NCI-H187 (cell line): ENCODE measurements around the gene AMFR.
"Not testable (repeated sequence)": the region's sequence is repeated elsewhere in the genome, so short reads cannot be mapped to it uniquely, and the experiment has no call there.

Experiments
- DNase-seq, 2 experiments: peaks; one replicate each; lab custom pipeline; 2025; lab: John Stamatoyannopoulos, UW

Gene AMFR

GRCh38 chr16:56423584-56424403 is 1.6 kb downstream of the AMFR start:
- no peak for DNase-seq

DNA sequence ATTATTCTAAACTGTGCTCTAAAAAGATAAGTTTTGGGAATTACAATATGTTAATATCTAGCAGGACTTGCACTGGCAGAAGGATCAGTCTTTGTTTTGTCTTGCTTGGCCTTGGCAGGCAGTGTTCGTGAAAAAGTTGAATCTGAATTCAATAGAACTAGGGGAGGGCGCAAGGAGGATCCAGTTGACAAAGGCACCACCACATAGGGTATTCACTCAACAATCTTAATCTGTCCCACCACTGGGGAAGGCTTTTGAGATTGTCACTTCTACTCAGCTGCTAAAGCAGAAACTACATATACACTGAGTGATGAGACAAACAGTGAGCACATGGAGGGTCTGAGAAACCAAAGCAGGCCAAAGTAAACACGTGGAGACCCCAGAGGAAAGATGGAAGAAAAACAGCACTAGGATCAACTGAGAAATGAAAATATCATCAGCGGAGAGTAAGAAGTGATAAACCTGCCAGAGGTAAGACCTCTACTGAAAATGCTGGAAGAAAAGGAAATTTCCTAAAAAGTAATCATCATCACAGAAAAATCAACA is 2.4 kb downstream of the AMFR start:
- no peak for DNase-seq

DNA sequence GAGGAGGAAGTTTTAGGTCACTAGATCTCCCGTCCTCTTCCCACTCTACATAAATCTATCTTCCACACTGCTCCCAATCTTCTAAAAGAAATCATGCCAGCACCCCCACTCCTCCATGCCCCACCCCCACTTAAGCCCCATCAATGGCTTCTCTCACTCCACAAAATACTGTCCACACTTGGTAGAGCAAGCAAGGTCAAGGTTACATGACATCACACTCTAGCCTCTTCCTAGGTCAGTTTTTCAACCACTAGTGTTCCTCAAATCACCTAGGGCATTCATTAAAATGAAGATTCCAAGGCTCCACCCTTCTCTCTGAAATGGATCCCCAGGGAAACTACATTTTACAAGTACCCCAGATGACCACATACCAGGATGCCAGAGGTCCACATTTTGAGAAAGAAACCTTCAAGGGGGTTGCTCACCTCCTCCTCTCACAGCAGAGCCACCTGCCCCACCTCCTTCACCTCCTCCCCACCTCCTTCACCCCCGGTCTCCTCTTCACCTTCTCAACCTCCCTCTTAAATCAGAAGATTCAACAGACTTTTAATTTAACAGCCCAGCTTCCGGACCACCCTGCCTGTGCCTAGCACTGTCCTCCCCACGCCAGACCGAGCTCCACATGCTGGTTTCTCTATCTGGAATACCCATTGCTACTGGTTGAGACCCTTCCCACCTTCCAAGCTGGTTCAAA is 3.2 kb downstream of the AMFR start:
- DNase-seq, result no peak

DNA sequence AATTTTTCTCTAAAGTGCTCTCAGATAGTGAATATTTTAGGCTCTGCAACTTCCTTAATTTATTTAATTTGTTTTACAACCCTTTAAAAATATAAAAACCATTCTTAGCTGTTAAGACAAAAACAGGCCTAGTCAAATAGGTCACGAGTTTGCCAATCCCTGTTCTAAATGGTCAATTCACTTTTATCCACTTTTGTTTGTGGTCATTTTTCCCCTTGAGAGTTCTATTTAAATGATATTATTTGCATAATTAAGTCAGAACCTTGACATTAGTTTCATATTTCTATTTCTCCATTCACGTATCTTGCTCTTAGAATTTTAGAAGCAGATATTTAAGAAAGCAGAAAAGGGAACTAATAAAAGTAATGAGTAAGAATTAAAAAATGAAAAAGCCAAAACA is 4.0 kb downstream of the AMFR start:
- DNase-seq, result no peak

DNA sequence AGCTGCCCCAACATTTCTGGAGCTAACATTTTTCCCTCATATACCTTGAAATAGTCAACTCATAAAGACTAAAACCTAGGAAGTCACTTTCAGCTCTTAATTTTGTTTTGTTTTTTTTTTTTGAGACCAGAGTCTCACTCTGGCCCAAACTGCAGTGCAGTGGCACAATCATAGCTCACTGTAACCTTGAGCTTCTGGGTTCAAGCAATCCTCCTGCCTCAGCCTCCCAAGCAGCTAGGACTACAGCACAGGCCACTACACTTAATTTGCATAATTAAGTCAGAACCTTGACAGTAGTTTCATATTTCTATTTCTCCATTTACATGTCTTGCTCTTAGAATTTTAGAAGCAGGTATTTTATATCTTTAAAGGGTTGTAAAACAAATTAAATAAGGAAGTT is 4.7 kb downstream of the AMFR start:
- DNase-seq, result no peak

DNA sequence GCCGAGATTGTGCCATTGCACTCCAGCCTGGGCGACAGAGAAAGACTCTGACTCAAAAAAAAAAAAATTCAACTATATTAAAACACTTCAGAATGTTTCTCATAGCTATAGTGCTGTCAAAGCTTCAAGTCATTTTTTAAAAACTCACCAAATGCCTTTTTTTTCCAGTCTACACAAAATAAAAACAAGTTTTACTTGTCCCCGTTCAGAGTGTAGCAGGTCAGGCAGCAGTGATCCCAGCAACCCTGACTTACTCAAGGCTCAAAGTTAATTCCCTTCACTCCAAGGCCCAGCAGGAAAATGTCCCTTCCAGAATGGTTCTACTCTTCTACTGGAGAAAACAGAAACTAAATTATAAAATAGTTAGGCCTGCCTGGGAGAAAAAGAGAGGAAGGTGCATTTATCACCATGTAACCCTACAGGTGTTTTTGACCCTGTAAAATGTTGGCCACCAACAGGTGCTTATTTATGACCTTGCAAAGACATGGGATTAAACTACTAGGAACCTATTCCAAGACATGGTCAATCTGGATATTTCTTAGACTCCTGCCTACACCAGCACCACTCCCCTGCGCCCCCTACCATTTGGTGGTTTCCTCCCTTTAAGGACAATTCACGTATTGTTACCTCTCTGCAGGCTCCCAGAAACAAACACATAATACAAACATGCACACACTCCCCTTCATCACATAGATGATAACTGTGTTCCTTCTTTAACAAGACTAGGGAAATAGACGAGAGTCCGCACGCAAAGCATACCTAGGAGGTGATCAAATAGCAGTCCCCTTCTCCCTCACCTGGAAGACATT is 5.4 kb downstream of the AMFR start:
- DNase-seq, result no peak

DNA sequence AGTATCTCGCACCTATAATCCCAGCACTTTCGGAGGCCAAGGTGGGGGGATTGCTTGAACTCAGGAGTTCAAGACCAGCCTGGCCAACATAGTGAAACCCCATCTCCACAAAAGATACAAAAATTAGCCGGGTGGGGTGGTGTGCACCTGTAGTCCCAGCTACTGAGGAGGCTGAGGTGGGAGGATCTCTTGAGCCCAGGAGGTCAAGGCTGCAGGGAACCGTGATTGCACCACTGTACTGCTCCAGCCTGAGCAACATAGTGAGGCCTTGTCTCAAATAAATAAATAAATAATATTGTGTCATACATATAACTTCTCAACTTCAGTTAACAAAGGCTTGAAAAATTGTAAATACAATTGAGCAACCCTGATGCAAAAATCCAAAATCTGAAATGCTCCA is 8.2 kb downstream of the AMFR start:
- no peak for DNase-seq

- DNase-seq, result no peak
Measured at GRCh38 chr16:56415875-56416274, 9.5 kb downstream of the AMFR start.

- DNase-seq, result no peak
Measured at GRCh38 chr16:56414366-56414765, 11.0 kb downstream of the AMFR start.

DNA sequence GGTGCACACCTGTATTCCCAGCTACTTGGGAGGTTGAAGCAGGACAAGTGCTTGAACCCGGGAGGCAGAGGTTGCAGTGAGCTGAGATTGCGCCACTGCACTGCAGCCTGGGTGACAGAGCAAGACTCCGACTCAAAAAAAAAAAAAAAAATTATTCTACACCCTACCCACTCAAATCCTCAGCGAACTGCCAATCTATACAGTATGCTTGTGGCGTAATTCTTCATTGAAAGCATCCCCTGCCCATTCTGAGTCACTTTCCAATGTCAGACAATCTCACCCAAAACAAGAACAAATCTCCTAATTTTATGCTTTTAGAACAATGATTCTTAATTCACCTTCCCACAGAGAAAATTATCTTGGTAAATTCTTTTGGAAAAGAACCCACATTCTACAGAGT is 12.0 kb downstream of the AMFR start:
- no peak for DNase-seq

DNA sequence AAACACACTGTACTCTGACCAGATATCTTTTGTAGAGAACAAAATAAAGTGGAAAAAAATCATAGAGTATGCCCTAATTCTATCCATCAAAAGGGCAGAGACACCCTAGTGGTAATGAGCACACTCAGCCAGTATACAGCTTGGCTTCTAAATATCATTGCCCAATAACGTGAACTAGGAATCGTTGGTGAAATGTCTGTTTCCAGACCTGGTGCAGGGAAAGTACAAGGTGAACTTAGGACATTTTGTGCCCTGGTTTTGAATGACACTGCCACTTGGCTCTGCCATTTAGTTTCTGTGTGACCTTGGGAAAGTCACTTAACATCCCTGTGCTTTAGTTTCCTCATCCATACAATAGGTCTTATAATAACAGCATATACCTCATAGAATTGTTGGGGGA is 13.7 kb downstream of the AMFR start:
- DNase-seq, result no peak

DNA sequence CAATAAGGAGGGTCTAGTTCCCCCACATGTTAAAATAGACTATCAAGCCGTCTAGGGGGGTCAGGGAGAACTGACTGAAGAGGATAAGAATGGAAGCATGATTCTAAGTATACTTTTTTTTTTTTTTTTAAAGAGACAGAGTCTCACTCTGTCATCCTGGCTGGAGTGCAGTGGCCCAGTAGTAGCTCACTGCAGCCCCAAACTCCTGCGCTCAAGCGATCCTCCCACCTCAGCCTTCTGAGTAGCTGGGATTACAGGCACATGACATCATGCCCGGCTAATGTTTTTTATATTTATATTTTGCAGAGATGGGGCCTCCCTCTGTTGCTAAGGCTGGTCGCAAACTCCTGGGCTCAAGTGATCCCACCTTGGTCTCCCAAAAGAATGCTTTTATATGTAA is 14.2 kb downstream of the AMFR start:
- DNase-seq, result no peak

DNA sequence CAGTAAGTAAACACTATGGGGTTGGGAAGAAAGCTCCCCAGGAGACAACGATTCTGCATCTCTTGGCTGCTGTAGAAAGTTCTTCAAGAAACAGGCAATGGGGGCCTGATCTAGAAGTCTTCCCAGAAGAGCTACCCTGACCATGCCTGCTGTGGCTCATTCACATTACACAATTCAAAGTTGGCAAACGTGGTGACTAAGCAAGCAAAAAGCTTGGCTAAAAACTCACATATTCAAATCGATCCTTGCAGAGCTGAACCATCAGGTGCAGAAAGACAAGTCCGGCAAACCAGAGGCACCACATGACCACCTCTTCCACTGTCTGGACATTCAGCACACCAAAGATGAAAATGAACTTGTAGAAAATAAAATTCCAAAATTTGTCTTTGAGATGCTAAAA is 16.1 kb downstream of the AMFR start:
- no peak for DNase-seq

DNA sequence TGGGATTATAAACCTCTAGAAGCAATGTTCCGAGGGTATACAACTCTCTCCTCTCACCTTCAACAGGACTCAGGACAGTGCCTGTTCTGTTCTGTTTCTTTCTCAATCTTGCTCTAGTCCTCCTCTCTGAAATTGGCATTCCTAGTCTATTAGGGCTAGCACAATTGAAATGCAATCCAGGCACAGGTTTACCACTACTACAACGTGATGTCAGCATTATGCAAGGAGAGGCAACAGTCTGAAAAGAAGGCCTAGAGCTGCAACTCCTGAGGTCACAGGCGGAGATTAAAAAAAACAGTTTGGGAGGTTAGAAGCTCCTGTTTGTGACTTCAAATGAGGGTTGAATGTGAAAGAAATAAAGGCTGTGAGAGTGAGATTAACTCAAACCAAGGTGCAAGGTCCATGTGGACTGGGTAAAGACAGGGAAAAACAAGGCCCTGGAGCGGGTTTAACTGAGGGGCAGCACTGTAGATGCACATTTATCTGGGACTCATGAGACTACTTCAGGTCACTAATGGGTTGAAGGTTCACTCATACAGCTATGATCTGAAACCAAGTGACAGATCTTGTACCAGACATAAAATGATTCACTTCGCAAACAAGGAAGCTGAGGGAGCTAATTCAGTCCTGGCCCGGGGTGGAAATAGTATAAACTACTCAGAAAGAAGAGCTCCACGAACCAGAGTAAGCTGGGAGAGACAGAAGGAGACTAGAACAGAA is 16.8 kb downstream of the AMFR start:
- DNase-seq, result no peak

DNA sequence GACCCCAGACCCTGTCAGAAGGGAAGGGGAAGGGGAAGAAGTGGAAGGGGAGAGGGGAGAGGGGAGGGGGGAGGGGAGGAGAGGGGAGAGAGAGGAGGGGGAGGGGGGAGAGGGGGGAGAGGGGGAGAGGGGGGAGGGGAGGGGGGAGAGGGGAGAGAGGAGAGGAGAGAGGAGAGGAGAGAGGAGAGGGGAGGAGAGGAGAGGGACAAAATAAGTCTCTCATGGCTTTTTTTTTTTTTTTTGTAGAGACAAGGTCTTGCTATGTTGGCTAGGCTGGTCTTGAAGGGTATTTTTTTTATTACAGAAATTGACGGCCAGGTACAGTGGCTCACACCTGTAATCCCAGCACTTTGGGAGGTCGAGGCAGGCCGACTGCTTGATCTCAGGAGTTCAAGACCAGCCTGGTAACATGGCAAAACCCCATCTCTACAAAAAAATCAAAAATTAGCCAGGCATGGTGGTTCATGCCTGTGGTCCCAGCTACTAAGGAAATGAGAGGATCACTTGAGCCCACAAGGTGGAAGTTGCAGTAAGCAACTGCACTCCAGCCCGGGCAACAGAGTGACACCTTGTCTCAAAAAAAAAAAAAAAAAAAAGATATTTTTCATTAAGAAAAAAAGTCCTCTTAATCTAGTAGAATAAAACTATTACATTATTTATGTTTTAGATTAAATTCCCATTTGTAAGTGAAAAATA is 19.2 kb downstream of the AMFR start:
- no peak for DNase-seq

DNA sequence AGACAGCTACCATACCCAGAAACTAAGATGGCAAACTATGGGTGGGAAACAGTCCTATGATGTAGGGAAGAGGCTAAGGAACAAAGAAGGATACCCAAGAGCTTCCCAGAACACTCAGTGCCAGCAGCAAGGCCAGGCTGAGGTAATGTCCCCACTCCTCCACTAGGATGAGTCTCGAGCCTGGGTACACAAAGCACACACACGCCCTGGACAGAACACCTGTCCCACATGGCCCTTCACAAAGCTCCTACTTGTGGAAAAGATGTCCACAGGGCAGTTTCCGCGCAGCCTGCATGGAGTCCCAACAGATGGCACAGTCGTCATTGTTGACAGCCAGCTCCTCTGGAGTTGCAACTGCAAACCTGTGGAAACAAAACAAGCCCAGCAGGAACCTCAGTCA is 23.9 kb downstream of the AMFR start:
- DNase-seq, result peak in 1 of 2 experiments; percentile 2

GRCh38 chr16:56400458-56400857 is 24.9 kb downstream of the AMFR start:
- DNase-seq, result peak; percentile 5 to 40

DNA sequence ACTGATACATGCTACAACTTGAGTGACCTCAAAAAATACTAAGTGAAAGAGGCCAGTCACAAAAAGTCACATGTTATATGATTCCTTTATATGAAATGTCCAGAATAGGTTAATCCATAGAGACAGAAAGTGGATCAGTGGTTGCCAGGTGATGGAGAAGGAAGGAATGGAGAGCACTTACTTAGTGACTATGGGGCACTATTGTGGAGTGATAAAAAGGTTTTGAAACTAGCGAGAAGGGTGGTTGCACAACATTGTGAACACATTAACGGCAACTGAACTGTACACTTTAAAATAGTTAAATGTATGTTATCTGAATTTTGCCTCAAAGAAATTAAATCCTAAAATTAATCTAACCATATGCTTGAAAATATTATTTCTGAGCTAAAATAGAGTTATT is 25.9 kb downstream of the AMFR start:
- no peak for DNase-seq

GRCh38 chr16:56399047-56399446 is 26.3 kb downstream of the AMFR start:
- DNase-seq, result no peak

- not testable (repeated sequence) for DNase-seq
Measured at GRCh38 chr16:56396724-56397123, 28.6 kb downstream of the AMFR start.

DNA sequence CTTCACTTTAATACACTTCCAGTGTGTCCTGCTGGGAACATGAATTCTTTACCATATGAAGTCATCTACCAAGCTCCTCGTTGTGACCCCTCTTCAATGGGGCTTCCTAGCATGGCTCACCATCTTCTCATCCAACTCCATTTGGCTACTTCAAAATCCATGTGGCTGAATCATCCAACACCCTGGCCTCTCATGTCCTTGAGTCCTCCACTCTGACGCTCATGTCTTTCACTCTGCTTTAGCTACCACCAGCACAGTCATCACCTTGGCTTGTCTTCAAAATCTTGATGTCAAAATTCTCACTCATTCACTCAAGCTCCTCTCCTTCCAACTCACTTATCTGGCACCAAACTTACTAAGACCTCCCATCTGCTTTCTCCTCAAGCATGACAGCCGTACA is 35.8 kb downstream of the AMFR start:
- DNase-seq, result no peak
